HepG2 (cell line): ENCODE measurements around the gene G6PC3. TPM values are rescaled to one million over a fixed set of nuclear protein-coding genes. Genes with fewer than 3 reads are reported as not detected.

Experiments used
- CTCF ChIP-seq: sonication (generic); formaldehyde crosslinking; IDR thresholded peaks from 2 replicates; pipeline ENCODE4 v1.5.0; 2020; ENCODE audit warnings: mild to moderate bottlenecking, missing genetic modification reagents, moderate library complexity
- ERF ChIP-seq: IDR thresholded peaks from 2 replicates; pipeline ENCODE4 v1.6.1; 2018; ENCODE audit warnings: missing biosample characterization, missing genetic modification reagents
- FOXC1 ChIP-seq: sonication (generic); formaldehyde crosslinking; IDR thresholded peaks from 2 replicates; pipeline ENCODE4 v1.8.0; 2022; ENCODE audit warnings: mild to moderate bottlenecking, missing genetic modification reagents, borderline replicate concordance
- HMGXB3 ChIP-seq: sonication (generic); formaldehyde crosslinking; IDR thresholded peaks from 2 replicates; pipeline ENCODE4 v1.4.0; 2020; ENCODE audit warnings: missing genetic modification reagents, borderline replicate concordance
- HMGXB4 ChIP-seq, 2 experiments: sonication (generic) in 1 of 2; formaldehyde crosslinking in 1 of 2; IDR thresholded peaks; 2 replicates each; pipeline versions ENCODE4 v1.4.0 to v1.6.1; 2018 to 2020; ENCODE audit warnings: missing genetic modification reagents in 2 of 2, borderline replicate concordance in 1 of 2, low read depth in 1 of 2, mild to moderate bottlenecking in 1 of 2, missing biosample characterization in 1 of 2
- KDM1A ChIP-seq: IDR thresholded peaks from 2 replicates; pipeline ENCODE4 v1.6.1; 2016; ENCODE audit warnings: missing compliant biosample characterization
- MAFF ChIP-seq: IDR thresholded peaks from 2 replicates; pipeline ENCODE4 v1.6.1; 2011; ENCODE audit warnings: low read depth, low read length, improper control_type of control experiment
- MAZ ChIP-seq, 2 experiments: sonication (generic) in 1 of 2; formaldehyde crosslinking in 1 of 2; IDR thresholded peaks; 2 replicates each; pipeline versions ENCODE4 v1.5.0 to v1.6.1; 2012 to 2020; ENCODE audit warnings: low read depth in 2 of 2, mild to moderate bottlenecking in 2 of 2, borderline replicate concordance in 1 of 2, improper control_type of control experiment in 1 of 2, low read length in 1 of 2, missing genetic modification reagents in 1 of 2, moderate library complexity in 1 of 2
- MIER3 ChIP-seq: IDR thresholded peaks from 2 replicates; pipeline ENCODE4 v1.6.1; 2016; ENCODE audit warnings: missing compliant biosample characterization, borderline replicate concordance
- NFATC3 ChIP-seq: sonication (generic); formaldehyde crosslinking; IDR thresholded peaks from 2 replicates; pipeline ENCODE4 v1.5.1; 2020; ENCODE audit warnings: mild to moderate bottlenecking, missing genetic modification reagents
- NR2F1 ChIP-seq, 2 experiments: fragments of 450-650 bp in 1 of 2; formaldehyde crosslinking in 1 of 2; IDR thresholded peaks; 2 replicates each; pipeline versions ENCODE4 v1.5.0 to v1.6.1; 2016 to 2020; ENCODE audit warnings: mild to moderate bottlenecking in 1 of 2, missing compliant biosample characterization in 1 of 2, missing genetic modification reagents in 1 of 2, moderate library complexity in 1 of 2
- PCBP1 ChIP-seq: fragments of 200-400 bp; formaldehyde crosslinking; IDR thresholded peaks from 2 replicates; pipeline ENCODE4 v1.6.1; 2017; ENCODE audit warnings: mild to moderate bottlenecking, low read depth, low read length, borderline replicate concordance
- RAD51 ChIP-seq: fragments of 450-650 bp; IDR thresholded peaks from 2 replicates; pipeline ENCODE4 v1.6.1; 2016; ENCODE audit warnings: borderline replicate concordance
- ZNF296 ChIP-seq: sonication (generic); formaldehyde crosslinking; conservative IDR thresholded peaks from 2 replicates; pipeline ENCODE4 v1.5.0; 2020; ENCODE audit warnings: mild to moderate bottlenecking, missing genetic modification reagents
- ZNF333 ChIP-seq: sonication (generic); formaldehyde crosslinking; IDR thresholded peaks from 2 replicates; pipeline ENCODE4 v1.4.0; 2020; ENCODE audit warnings: mild to moderate bottlenecking, missing genetic modification reagents, borderline replicate concordance
- ZNF468 ChIP-seq: sonication (generic); formaldehyde crosslinking; IDR thresholded peaks from 2 replicates; pipeline ENCODE4 v1.8.0; 2022; ENCODE audit warnings: mild to moderate bottlenecking, moderate library complexity, missing genetic modification reagents
- ZNF619 ChIP-seq: sonication (generic); formaldehyde crosslinking; IDR thresholded peaks from 2 replicates; pipeline ENCODE4 v1.4.0; 2020; ENCODE audit warnings: mild to moderate bottlenecking, missing genetic modification reagents
- polyA plus RNA-seq, 8 experiments: library from polyadenylated mRNA; depleted of rRNA in 3 of 8; stranded (reverse) in 7 of 8; unstranded in 1 of 8; fragments of >200 nt; fragmentation: Illumina TruSeq in 4 of 8; extraction: Trizol in 4 of 8; gene quantifications; 2 replicates each; pipeline versions ENCODE4 v1.2.1 to v1.2.3, GENCODE V29; 2011 to 2016; ENCODE audit warnings: low read depth in 4 of 8, missing spikeins in 1 of 8, mixed read lengths in 1 of 8; ENCODE audit not compliant: insufficient read depth in 1 of 8
- total RNA-seq, 5 experiments: library from RNA; depleted of rRNA; stranded (reverse); fragments of >200 nt; fragmentation: Illumina TruSeq; extraction: Trizol; gene quantifications; 2 replicates each; pipeline ENCODE4 v1.2.3, GENCODE V29; 2016; ENCODE audit warnings: low read depth in 1 of 5
- TF ChIP-seq, protein P1 (sequence below): sonication (generic); IDR thresholded peaks from 2 replicates; pipeline ENCODE4 v1.6.1; 2016; ENCODE audit warnings: low read depth, borderline replicate concordance

G6PC3 gene
- total and polyA plus RNA-seq, 2 of the 13 experiments (the other 11 are each of a cell fraction or from before 2014, with no cell fraction given): 38.5 to 75.8 TPM

DNA sequence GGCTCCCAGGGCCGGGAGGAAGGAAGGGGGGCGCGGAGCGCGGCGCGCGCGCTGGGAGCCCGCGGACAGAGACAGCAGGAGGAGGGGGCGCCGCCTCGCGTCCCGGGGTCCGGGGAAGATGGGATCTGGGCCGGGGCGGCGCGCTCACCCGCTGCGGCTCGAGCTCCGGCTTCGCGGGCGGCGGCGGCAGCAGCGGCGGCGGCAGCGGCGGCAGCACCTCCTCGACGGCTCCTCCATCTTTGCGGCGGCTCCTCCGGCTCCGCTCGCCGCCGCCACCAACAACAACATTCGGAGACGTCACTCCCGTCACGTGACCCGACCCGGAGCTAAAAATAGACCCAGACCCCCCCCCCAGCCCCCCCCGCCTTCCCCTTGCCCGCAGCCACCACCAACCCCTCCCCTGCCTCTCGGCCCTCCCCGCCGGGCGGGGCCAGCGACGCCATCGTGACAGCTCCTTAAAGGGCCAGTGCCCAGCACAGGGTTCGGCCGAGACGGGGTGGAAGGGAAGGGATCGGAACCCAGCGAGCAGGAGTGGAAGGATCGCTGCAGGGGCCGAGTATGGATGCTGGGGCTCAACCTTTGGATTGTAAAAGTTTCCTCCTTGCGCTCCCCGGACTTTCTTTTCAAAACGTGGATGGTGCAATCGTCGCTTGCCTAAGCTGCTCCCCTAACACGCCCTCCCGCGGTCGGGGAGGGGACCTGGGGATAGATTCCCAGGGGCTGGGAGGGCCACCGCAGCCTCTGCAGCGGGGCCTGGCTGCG is 53.0 kb downstream of the G6PC3 start, which contains the start of gene HDAC5 (continued):
- TF ChIP-seq MAZ (IDR thresholded peaks at IDR 0.05; ENCODE audit: borderline replicate concordance, low read depth, low read length) (peak; percentile 91), MAZ (CRISPR knock-in tag; IDR thresholded peaks at IDR 0.05; ENCODE audit: low read depth) (peak; percentile 96), MAFF (no peak), PCBP1 (0 out of 2 replicates have a peak, but pooled peaks have one; percentile 76), ERF (CRISPR knock-in tag) (peak; percentile 78; the same call in 1 of the 2 replicates), FOXC1 (CRISPR knock-in tag) (no peak), NFATC3 (CRISPR knock-in tag) (peak; percentile 73; the same call in 1 of the 2 replicates), ZNF468 (CRISPR knock-in tag) (peak; percentile 66; the same call in 1 of the 2 replicates), ZNF333 (peak; percentile 58; the same call in 1 of the 2 replicates), KDM1A (peak; percentile 74), ZNF296 (no peak), HMGXB3 (CRISPR knock-in tag) (no peak), NR2F1 (CRISPR knock-in tag; IDR thresholded peaks at IDR 0.05) (peak in 1 of 2 experiments; percentile 42; a peak in 1 of 4 replicates), ZNF619 (CRISPR knock-in tag) (peak; percentile 50; the same call in 1 of the 2 replicates), MIER3 (CRISPR knock-in tag) (peak; percentile 37; the same call in 1 of the 2 replicates), RAD51 (peak; percentile 45; the same call in 1 of the 2 replicates), HMGXB4 (CRISPR knock-in tag; IDR thresholded peaks at IDR 0.05; ENCODE audit: borderline replicate concordance in 1 of 2, low read depth in 1 of 2) (peak; percentile 95 to 98), CTCF (CRISPR knock-in tag) (peak; percentile 95)
- TF ChIP-seq, protein P1, sequence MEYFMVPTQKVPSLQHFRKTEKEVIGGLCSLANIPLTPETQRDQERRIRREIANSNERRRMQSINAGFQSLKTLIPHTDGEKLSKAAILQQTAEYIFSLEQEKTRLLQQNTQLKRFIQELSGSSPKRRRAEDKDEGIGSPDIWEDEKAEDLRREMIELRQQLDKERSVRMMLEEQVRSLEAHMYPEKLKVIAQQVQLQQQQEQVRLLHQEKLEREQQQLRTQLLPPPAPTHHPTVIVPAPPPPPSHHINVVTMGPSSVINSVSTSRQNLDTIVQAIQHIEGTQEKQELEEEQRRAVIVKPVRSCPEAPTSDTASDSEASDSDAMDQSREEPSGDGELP: no peak
